HK-2 (cell line): ENCODE results near the gene CLEC4G.

Experiments
- DNase-seq: peaks from one replicate; pipeline ENCODE4 v3.0.0-alpha.2; 2018; ENCODE audit not compliant: unreplicated experiment

The CLEC4G gene

DNA sequence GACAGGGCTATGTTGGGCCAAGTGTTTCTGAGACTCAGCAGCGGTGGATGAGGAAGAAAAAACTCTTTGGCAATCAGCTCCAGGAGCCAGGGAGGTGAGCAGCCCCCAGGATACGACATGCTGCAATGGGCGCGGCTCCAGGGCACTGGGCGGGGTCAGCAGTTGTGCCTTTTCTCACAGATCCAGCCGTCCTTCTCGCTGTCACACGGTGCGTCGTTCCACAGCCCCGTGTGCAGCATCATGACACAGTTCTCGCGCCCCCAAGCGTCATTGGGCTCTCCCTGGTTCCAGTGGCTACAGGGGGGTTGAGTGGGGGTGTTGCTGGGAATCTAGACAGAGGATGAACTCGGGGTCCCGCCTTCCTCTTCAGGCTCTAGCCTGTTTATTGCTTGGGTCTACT lies 2.7 kb downstream of the CLEC4G start:
- no peak for DNase-seq

DNA sequence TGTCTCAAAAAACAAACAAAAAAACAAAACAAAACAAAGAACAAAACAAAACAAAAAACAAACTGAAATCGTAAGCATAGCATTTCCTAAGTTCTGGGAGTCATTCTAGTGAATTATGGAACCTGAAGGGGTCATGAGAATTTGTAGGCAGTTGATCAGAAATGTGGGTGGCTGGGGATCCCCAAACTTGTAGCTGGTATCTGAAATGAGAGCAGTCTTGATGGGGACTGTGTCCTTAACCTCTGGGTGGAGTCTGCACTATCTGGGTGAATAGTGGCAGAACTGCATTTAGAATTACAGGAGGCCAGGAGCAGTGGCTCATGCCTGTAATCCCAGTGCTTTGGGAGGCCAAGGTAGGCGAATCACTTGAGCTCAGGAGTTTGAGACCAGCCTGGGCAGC lies 6.1 kb downstream of the CLEC4G start:
- no peak for DNase-seq

DNA sequence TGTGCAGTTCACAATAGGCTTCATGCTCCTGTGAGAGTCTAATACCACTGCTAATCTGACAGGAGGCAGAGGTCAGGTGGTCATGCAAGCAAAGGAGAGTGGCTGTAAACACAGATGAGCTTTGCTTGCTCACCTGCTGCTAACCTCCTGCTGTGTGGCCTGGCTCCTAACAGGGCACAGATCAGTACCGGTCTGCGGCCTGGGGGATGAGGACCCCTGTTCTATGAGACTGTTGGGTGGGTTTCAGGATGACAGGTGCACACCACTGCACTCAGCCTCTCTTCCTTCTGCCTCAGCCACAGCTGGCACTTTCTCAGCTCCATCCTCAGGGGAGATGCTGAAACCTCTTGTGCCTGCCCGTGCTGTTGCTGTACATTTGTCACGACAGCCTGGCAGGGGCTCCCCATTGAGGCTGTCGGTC lies 9.7 kb downstream of the CLEC4G start:
- no peak for DNase-seq

DNA sequence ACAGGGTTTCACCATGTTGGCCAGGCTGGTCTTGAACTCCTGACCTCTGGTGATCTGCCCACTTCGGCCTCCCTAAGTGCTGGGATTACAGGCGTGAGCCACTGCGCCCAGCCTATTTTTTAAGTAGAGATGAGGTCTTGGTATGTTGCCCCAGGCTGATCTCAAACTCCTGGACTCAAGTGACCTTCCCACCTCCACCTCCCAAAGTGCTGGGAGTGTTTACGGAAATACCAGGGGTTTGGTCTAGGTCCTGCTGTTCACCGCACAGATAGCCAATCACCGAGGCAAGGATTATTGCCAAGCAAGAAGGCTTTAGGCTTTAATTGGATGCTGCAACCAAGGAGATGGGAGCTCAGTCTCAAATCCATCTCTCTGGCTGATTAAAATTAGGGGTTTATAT lies 11.6 kb downstream of the CLEC4G start:
- DNase-seq = no peak

DNA sequence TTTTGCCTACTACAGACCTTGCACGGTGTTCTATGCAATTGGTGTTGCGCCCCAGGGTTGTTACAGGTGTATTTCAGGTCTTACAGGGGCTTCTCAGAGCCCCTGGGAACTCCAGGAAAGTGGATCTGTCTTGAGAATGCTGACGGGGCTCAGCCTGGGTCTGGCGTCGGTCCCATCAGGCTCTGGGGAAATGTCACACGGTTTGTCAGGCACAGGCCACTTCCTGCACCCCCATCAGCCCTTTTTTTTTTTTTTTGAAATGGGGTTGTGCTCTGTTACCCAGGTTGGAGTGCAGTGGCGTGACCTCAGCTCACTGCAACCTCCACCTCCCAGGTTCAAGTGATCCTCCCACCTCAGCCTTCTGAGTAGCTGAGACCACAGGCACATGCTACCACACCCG lies 13.2 kb downstream of the CLEC4G start:
- DNase-seq = no peak

DNA sequence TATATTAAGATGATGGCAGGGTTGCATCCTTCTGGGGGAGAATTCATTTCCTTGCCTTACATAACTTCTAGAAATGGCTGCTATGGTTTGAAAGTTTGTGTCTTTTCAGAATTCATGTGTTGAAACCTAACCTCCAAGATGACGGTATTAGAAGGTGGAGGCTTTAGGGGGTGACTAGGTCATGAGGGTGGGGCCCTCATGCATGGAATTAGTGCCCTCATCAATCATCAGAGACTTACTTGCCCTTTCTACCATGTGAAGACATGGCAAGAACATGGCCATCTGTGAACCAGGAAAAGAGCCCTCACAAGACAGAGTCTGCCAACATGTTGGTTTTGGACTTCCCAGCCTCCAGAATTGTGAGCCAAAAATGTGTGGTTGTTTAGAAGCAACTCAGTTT lies 15.1 kb downstream of the CLEC4G start:
- no peak for DNase-seq

DNA sequence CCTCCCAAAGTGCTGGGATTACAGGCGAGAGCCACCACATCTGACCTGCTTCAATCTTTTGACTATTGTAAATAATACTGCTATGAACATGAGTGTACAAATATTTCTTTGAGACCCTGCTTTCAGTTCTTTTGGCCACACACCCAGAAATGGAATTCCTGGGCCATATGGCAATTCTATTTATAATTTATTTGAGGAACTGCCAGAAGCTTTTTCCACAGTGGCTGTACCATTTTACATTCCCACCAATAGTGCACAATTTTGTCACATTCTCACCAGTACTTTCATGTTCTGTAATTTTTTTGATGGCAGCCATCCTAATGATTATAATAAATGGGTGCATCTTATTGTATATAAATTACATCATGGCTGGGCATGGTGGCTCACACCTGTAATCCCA lies 16.2 kb downstream of the CLEC4G start:
- no peak for DNase-seq

DNA sequence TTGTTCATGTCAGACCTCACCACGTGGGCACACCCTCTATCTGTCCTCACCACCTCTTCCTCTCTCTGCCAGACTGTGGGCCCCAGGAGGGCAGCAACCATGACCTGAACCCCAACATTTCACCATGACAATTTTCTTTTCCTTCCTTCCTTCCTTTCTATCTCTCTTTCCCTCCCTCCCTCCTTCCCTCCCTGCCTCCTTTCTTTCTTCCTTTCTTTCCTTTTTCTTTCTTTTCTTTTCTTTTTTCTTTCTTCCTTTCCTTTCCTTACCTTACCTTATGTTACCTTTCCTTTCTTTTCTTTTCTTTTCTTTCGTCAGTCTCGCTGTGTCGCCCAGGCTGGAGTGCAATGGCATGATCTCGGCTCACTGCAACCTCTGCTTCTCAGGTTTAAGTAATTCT lies 21.3 kb downstream of the CLEC4G start:
- no peak for DNase-seq

DNA sequence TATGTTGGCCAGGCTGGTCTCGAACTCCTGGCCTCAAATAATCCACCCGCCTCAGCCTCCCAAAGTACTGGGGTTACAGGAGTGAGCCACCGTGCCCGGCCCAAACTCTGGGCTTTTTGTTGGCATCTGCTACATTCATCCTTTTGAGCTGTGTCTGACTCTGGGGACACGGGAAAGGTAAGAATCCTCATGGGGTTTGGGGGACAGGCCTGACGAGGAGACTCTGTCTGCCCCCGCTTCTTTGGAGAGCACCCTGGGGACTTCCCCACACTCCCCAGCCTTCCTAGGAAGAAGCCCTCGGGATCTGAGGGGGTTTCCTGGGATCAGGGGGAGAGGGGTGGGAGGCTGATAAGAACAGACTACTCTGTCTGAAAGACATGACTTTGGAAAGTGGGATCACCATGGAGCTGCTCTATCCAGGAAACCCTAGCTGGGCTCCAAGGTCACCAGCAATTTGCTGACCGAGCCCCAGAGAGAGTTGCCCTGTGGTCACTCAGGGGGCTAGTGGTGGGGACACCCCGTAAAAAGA lies 21.9 kb downstream of the CLEC4G start:
- no peak for DNase-seq

DNA sequence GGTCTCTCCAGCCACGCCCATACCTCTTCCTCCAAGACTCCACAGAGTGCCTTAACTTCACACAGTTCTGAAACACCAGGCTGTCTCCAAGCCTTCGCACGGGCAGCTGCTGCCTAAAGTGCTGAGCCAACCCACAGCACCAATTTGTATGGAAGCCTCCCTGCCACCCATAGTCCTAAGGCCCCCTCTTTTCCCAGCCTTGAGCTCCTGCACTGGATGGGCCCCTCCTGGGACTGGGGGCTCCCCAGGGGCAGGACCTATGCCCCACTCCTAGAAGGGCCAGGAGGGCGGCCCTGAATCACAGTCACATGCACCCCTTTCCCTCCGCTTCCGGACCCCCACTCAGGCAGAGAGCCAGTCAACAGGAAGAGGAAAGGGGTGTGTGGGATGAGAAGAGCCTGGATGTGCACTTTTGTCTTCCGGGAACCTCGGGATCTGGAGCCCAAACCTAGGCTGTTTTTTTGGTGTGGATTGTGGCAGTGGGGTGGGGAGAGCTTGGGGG lies 24.9 kb downstream of the CLEC4G start:
- no peak for DNase-seq

DNA sequence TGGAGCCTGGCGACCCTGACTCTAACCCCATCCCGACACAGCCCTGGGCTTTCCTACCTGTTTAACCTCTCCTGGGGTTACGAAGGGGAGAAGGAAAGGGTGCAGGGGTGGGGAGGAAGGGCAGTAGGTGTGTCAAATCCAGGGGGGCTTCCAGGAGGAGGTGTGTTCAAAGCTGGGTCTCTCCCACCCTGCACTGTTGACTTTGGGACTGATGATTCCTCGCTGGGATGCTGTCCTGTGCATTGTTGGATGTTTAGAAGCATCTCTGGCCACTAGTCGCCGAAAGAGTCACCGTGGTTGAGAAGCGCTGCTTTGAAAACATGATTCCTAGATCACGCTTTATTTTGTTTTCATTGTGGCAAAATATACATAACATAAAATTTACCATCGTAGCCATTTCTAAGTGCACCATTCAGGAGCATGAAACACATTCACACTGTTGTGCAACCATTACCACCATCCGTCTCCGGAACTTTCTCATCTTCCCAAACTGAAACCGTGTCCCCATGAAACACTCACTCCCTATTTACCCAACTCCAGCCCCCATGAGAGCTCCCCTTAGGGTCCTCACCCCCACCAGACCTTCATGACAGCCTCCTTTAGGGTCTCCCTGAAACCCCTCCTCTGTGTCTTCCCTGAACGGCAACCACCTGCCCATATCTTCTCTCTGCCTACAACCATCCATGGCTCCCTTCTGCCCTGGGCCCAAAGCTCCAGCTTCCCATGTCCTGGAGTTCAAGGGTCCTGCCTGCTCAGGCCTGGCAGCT lies 25.5 kb downstream of the CLEC4G start:
- DNase-seq = no peak

DNA sequence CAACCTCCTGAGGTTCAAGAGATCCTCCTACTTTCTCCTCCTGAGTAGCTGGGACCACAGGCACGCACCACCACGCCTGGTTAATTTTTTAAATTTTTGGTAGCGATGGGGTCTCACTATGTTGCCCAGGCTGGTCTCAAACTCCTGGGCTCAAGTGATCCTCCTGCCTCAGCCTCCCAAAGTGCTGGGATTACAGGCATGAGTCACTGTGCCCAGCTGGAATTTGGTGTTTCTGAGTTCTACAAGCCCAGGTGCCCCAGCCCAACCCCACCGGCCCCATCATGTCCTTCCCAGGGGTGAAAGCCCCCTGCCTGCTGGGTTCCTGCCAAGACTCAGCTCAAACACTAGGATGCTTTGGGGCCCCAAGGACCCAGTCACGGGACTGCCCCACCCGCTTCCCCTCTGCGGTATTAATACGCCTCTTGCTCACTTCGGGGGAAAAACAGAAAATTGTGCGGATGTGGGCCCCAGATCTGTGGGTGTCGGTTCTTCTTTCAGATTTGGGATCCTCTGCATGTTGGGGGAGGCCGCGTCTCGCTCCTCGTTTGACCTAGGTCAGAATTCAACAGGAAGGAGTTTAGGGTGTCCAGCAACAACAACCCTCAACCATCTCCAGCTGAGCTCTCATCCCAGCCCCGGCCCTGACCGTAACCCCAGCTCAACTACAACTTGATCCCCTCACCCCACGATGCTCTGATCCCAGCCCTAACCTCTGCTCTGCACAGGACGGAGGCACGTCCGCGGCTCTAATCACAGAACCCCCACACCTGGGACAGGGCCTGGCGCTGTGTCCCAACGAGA lies 26.3 kb downstream of the CLEC4G start:
- no peak for DNase-seq

DNA sequence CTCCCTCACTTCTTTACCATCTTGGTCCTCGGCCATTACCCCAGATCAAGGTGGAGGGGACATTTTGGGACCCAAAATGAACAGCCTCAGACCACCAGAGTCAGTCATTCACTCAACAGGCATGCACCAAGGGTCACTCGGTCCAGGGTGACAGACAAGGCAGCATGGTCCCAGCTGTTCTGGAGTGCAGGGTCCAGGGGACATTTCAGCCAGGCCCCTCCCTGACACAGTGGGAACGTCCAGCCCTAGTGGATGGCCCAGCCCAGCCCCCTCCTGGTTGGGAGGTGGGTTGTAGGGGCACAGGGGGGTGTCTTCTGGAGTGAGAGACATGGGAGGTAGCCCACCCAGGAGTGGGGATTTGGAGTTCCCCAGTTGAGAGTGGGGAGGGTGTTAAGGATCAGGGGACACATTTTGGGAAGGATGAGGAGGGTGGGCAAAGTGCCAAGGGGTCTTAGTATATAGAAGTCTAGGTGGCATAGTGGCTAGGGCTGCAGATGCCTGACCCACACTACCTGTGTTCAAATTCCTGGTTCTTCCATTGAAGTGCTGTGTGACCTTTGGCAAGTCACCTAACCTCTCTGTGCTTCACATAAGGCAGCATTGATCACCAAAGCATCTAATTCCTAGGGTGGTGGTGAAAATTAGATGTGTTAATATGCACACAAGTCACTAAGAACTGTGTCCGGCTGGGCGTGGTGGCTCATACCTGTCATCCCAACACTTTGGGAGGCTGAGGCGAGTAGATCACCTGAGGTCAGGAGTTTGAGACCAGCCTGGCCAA lies 27.4 kb downstream of the CLEC4G start:
- no peak for DNase-seq

DNA sequence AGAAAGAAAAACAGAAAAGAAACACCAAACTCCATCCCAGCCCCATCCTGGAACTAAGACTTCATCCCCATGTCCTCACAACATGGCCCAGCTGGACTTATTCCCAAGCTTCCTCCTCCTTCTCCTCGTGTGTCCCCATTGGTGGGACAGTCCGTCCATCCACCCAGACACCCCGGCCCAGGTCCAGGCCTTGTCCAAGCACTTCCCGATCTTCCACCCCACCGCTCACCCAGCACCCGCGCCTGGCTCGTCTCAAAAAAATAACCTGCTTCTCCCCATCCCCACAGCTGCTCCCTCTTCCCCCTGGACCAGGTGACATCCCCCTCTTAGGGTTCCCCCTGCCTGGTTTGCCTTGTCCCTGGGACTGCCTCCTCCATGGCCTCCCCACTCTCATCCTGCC lies 28.6 kb downstream of the CLEC4G start:
- DNase-seq = no peak

DNA sequence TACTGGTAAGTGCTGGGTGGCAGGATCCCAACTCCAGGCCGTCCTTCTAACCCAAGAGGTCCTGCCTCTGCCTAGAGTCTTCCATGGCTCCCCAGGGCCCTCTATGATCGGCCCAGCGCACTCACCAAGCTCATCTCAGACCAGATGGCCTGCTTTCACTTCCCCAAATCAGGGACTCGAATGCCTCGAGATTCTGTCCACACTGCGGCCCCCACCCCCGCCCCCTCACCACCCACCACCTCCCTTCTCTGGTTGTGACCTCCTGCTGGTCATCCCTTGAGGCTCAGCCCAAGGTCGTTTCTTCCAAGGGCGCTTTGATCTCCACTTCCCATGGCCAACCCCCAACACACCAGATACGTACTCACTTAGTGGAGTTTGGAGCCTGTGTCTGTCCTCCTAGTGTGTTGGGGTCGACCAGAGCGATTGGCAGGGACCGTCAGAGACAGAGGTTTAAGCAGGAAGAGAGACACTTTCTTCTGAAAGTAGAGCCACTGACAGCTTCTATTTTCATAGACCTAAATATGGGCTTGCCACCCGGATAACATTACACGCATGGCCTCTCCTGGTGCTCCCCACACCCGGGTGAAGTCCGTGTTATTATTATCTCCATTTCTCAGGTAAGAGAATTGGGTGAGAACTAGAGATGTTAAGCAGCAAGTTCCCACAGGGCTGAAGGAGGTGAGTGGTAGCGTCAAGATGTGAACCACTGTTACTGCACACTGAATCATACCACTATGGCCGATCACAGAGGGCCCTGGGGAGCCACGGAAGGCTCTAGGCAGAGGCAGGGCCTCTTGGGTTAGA lies 30.1 kb downstream of the CLEC4G start, which contains the start of gene FCER2:
Gene FCER2 (minus strand): TSS at position 478 of the 804 bp plus-strand sequence. CDS start 2,371 bp downstream, outside the sequence.
- no peak for DNase-seq

DNA sequence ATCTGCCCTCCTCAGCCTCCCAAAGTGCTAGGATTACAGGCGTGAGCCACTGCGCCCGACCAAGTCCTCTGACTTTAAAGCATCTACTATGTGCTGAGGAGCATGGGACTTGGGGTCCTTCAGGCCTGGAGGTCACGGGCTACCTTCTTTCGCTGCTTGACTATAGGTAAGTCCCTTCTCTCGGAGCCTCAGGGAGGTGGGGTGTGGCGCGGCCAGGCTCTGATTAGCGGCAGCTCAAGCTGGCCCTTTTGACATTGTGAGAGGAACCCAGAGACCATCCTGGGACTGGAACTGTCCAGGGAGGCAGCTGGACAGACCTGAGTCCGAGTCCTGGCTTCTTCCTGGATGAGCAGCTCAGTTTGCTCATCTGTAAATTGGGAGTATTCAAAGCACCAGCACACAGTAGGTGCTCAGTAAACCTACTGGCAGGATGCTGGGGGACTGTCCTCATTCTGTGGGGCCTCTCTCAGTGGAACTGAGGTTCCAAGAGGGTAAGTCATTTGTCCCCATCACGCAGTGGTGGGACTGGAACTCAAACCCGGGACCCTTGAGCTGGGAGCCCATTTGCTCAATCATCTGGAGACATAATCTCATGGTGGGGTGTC lies 30.8 kb downstream of the CLEC4G start:
- no peak for DNase-seq

DNA sequence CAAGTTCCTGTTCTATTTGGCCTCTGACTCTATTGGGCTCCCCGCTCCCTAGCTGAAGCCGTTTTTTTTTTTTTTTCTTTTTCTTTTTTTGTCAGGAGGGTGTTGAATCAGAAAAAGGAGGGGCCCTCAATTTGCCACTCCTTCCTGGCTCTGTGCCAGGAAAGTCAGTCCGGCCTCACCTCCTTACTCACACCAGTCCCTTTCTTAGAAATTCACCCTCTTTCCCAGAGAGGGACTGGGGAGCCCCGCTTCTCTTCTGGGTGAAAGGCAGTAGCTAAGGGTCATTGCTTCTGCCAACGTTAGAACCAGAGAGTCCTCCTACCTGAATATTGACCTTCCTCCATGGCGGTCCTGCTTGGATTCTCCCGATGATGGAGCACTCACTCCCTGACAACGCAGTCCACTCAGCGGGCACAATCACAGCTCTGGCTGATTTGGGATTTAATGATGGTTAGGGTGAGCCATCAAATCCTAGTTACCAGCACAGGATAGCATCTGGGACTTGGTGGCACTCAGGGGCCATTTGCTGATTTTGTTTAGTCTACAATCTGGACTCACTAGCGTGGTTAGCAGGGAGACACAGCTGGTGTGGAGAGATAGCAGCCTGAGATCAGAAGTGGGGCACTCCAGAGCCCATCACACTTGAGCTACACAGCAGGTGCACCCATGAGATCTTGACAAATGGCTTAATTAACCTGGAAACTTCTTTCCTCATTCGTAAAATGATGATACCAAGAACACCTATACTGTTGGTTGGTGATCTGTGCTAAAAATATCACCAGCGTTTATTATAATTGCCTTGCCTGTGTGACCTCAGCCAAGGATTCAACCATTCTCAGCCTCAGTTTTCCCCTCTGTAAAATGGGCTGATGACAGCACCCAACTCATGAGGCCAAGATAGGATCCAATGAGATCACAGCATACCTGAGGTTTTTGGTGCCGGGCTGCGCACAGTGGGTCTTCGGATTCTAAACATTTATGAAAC lies 32.2 kb downstream of the CLEC4G start:
- DNase-seq = no peak

DNA sequence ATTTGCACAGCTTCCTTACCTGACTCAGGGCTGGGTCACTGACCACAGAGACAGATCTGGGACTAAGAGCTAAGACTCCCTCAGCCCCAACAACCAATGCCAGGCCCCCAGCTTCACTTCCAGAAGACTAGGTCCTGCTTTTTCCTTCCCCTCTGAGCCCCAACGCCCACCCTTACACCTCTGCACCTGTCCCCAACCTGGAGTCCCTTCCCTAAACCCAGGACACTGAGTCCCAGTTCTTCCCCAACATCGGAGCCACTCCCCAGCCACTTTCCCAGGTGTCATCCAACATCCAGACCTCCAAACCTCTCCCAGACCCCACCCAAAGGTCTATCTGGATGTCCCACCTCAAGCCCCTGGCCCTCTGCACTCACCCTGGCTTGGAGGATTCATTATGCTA lies 32.9 kb downstream of the CLEC4G start:
- DNase-seq = no peak

DNA sequence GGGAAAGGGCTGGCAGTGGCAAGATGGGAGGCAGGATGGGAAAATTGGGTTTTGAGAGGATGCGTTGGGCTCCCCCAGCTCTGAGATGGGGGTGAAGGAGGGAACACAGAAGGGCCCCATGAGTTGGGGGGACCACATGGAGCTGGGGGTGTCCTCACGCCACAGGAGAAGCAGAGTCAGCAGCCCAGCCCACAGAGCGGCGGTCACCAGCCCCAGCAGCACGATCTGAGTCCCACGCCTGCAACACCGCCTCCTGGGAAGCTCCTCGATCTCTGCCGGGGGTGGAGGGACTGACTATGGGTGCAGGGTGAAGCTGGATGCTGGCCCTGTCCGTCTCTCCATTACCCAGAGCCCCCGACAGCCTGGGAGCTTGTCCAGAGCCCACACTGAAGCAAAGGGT lies 33.3 kb downstream of the CLEC4G start:
- DNase-seq = no peak
